ENCODE data around the gene BEX3.

DNA sequence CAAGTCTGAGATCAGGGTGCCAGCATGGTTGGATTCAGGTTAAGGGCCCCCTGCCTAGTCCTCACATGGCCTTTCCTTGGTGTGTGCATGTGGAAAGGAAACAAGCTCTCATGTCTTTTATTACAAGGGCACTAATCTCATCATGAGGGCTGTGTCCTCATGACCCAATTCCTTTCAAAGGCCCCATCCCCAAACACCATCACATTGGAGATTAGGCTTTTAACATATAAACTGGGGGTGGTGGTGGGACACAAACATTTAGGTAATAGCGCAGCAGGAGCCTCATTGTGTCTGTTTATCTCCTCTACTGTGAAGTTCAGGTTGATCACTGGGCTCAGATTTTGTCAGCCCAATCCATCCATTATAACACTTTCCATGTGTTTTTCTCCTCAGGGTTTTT, 41.0 kb downstream of the BEX3 start:
- TF ChIP-seq CTCF (IDR thresholded peaks at IDR 0.05) (no peak), POLR2AphosphoS5 (IDR thresholded peaks at IDR 0.05) (no peak)

Data from breast epithelium (tissue), 3 donors.